ENCODE measurements around the gene EXOC1. TPM values are rescaled to one million over a fixed set of nuclear protein-coding genes. Genes with fewer than 3 reads are reported as not detected.

Gene EXOC1
- total RNA-seq, 1 experiment from 2014 or later, result 21.2 TPM

DNA sequence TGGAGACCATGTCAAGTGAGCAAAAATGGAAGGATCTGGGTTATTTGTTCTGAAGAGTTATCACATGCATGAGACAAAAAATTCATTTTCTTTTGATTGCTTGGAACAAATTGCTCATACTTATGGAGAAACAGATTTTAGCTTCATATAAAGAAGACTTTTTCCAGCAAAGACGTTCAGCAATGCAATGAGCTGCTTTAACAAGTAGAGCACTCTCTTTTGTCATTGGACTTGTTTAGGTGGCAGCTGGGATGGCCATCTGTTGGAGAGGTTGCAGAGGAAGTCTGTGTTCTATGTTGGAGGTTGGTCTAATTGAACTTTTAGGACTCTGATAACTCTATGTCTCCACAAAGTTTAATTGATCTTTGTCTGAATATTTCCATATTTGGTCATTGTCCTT is 75.4 kb downstream of the EXOC1 start:
- no peak for DNase-seq
- Histone ChIP-seq H3K79me2 (ENCODE audit: insufficient read depth, low read length) (no peaks in the 10 kb centered on the region), H2BK5ac (ENCODE audit: insufficient read length, low read length) (no peak overlapping the region), H2BK20ac (ENCODE audit: low read depth, low read length, poor library complexity, severe bottlenecking) (no peak overlapping the region), H3K4ac (ENCODE audit: low read depth, low read length) (no peak overlapping the region), H3K23ac (ENCODE audit: insufficient read length, low read depth, low read length) (no peak overlapping the region), H4K91ac (ENCODE audit: insufficient read length, low read depth, low read length) (no peak overlapping the region), H2AK5ac (ENCODE audit: insufficient read length, low read length) (no peak overlapping the region), H3K79me1 (ENCODE audit: insufficient read depth, low read depth, low read length, poor library complexity, severe bottlenecking) (no peaks in the 10 kb centered on the region), H3T11ph (ENCODE audit: low read length) (no peak overlapping the region), H3K23me2 (ENCODE audit: insufficient read length, low read depth, low read length, poor library complexity, severe bottlenecking) (no peaks in the 10 kb centered on the region), H2BK12ac (ENCODE audit: insufficient read length, low read depth, low read length) (no peak overlapping the region), H3K9ac (ENCODE audit: extremely low read depth, insufficient read length, low read length) (no peak overlapping the region), H4K8ac (replicated peaks; ENCODE audit: insufficient read length, low read depth, low read length) (no peak overlapping the region), H4K5ac (ENCODE audit: insufficient read length, low read depth, low read length) (no peak overlapping the region), H2AFZ (ENCODE audit: low read length) (no peak overlapping the region), H3K27ac (ENCODE audit: insufficient read length, low read depth, low read length) (no peak overlapping the region), H2BK120ac (ENCODE audit: low read depth, low read length, poor library complexity, severe bottlenecking) (no peak overlapping the region), H3K27me3 (ENCODE audit: insufficient read depth, low read length) (no peaks in the 10 kb centered on the region), H3K4me2 (ENCODE audit: insufficient read depth, insufficient read length, low read length) (no peak overlapping the region), H3K4me1 (ENCODE audit: insufficient read depth, low read length) (peaks cover 2% of the 10 kb centered on the region; the same call in 1 of the 2 replicates), H4K20me1 (ENCODE audit: control insufficient read depth, insufficient read depth, insufficient read length) (no peaks in the 10 kb centered on the region), H2BK15ac (ENCODE audit: low read depth, low read length) (no peak overlapping the region), H3K18ac (ENCODE audit: insufficient read length, low read depth, low read length) (no peak overlapping the region), H3K9me3 (ENCODE audit: control insufficient read depth, low read depth, low read length) (no peaks in the 10 kb centered on the region), H3K56ac (ENCODE audit: insufficient read length, low read depth, low read length) (no peak overlapping the region), H3K14ac (ENCODE audit: insufficient read depth, low read length) (no peak overlapping the region)
- Mint-ChIP-seq H3K4me1 (peaks cover 25 to 32% of the 10 kb centered on the region in 2 experiments), H3K9me3 (peaks cover 2 to 6% of the 10 kb centered on the region in 2 experiments; a peak in 3 of 5 replicates), H3K4me3 (no peak overlapping the region), H3K27me3 (ENCODE audit: low read depth) (no peaks in the 10 kb centered on the region; the same call in 1 of the 2 replicates), H3K36me3 (ENCODE audit: insufficient read depth in 1 of 3, low read depth in 3 of 3) (peaks cover 0 to 7% (median 0%) of the 10 kb centered on the region in 3 experiments; a peak in 3 of 7 replicates), H3K27ac (no peak overlapping the region)
- TF ChIP-seq, protein P1, sequence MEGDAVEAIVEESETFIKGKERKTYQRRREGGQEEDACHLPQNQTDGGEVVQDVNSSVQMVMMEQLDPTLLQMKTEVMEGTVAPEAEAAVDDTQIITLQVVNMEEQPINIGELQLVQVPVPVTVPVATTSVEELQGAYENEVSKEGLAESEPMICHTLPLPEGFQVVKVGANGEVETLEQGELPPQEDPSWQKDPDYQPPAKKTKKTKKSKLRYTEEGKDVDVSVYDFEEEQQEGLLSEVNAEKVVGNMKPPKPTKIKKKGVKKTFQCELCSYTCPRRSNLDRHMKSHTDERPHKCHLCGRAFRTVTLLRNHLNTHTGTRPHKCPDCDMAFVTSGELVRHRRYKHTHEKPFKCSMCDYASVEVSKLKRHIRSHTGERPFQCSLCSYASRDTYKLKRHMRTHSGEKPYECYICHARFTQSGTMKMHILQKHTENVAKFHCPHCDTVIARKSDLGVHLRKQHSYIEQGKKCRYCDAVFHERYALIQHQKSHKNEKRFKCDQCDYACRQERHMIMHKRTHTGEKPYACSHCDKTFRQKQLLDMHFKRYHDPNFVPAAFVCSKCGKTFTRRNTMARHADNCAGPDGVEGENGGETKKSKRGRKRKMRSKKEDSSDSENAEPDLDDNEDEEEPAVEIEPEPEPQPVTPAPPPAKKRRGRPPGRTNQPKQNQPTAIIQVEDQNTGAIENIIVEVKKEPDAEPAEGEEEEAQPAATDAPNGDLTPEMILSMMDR (conservative IDR thresholded peaks at IDR 0.05), result no peak
- whole genome bisulfite sequencing (ENCODE audit: extremely low coverage, insufficient read length, low lambda C conversion rate), result no CpG with 5 or more reads among the region's 1 CpG
